H1 (cell line): ENCODE results near the gene RMRP. TPM values are rescaled to one million over a fixed set of nuclear protein-coding genes. Genes with fewer than 3 reads are reported as not detected.

ENCODE experiments used
- ATF3 ChIP-seq: IDR thresholded peaks from 2 replicates; pipeline ENCODE4 v1.6.1; 2011; ENCODE audit warnings: low read depth, mild to moderate bottlenecking, low read length; ENCODE audit not compliant: insufficient read depth
- CHD7 ChIP-seq: fragments of 300-600 bp; sonication (generic); IDR thresholded peaks from 2 replicates; pipeline ENCODE4 v1.7.1; 2012; ENCODE audit warnings: low read length, moderate library complexity, mild to moderate bottlenecking, inconsistent platforms; ENCODE audit not compliant: insufficient replicate concordance
- KDM1A ChIP-seq: fragments of 200-600, 300-600 bp; sonication (generic); IDR thresholded peaks from 2 replicates; pipeline ENCODE4 v1.7.1; 2016; ENCODE audit warnings: mild to moderate bottlenecking, low read length, borderline replicate concordance
- PHF8 ChIP-seq: fragments of 200-600 bp; sonication (generic); conservative IDR thresholded peaks from 2 replicates; pipeline ENCODE4 v1.7.1; 2012; ENCODE audit warnings: low read depth, mild to moderate bottlenecking, inconsistent platforms, low read length, moderate library complexity
- POLR2A ChIP-seq, 2 experiments: IDR thresholded peaks; 1 replicate in 1 of 2; 2 replicates in 1 of 2; pipeline ENCODE4 v1.6.1; 2011; ENCODE audit warnings: low read depth in 2 of 2, low read length in 2 of 2, mild to moderate bottlenecking in 2 of 2; ENCODE audit errors: control extremely low read depth in 1 of 2
- RBBP5 ChIP-seq: IDR thresholded peaks from 2 replicates; pipeline ENCODE4 v1.7.1; 2012; ENCODE audit warnings: low read depth, mild to moderate bottlenecking, inconsistent platforms, low read length, moderate library complexity, borderline replicate concordance
- RXRA ChIP-seq: IDR thresholded peaks from 2 replicates; pipeline ENCODE4 v1.6.1; 2011; ENCODE audit warnings: low read depth, mild to moderate bottlenecking, low read length, moderate library complexity; ENCODE audit not compliant: insufficient read depth
- SIX5 ChIP-seq: IDR thresholded peaks from 2 replicates; pipeline ENCODE4 v1.6.1; 2011; ENCODE audit warnings: mild to moderate bottlenecking, low read depth, low read length
- YY1 ChIP-seq: IDR thresholded peaks from 2 replicates; pipeline ENCODE4 v1.6.1; 2011; ENCODE audit warnings: low read depth, mild to moderate bottlenecking, low read length
- polyA plus RNA-seq, 7 experiments: library from polyadenylated mRNA; depleted of rRNA in 3 of 7; stranded (reverse) in 5 of 7; unstranded in 2 of 7; fragments of >200 nt in 5 of 7; fragments of 200-250 nt in 2 of 7; gene quantifications; 1 replicate in 5 of 7; 2 replicates in 1 of 7; 4 replicates in 1 of 7; pipeline versions ENCODE4 v1.2.1 to v1.2.3, GENCODE V29; 2011 to 2013; ENCODE audit warnings: missing spikeins in 2 of 7, mixed read lengths in 2 of 7
- total RNA-seq: library from RNA; stranded (reverse); fragmentation: NEBNext Ultra II Directional; extraction: Animal tissue kit (Norgen Biotek cat#: 25700); gene quantifications from 2 replicates; pipeline ENCODE4 v1.2.1, GENCODE V29; 2021

RMRP gene
- total and polyA plus RNA-seq, 2 of the 8 experiments (the other 6 are each of a cell fraction or from before 2014, with no cell fraction given), result 169 to 14,987 TPM

DNA sequence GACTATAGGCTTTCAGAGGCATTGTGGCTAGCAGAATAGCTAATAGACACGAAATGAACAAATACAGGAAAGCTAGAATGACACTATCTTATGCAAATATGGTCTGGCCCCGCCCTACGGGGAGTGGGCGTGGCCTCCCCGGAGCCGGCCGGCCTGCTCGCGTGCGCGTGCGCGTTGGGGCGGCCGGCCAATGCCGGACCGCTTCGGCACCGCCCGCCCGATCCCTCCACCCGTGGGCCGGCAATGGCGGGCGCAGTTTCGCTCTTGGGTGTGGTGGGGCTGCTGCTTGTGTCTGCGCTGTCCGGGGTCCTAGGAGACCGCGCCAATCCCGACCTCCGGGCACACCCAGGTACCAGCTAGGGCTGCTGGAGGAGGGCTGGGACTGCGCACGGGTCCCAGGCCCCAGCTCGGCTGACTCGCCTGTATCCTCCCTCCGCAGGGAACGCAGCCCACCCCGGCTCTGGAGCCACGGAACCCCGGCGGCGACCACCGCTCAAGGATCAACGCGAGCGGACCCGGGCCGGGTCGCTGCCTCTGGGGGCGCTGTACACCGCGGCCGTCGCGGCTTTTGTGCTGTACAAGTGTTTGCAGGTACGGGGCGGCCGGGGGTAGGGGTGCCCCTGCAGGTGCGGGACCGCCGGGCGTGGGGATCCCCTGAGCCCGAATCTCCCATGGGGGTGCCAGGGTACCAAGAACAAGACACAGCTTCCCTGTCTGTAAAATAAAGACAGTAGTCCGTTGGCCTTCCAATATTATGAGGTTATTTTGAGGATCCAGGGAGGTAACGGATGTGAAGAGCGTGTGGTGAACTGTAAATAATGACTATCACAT is 533 bp upstream of the RMRP start, which contains the start of gene CCDC107 (continued):
- TF ChIP-seq POLR2A (IDR thresholded peaks at IDR 0.05; ENCODE audit: control extremely low read depth in 1 of 2, low read depth in 2 of 2, low read length in 2 of 2) (peak; percentile 76 to 77), SIX5 (no peak), PHF8 (peak; percentile 95), YY1 (peak; percentile 84), RXRA (no peak), ATF3 (no peak), KDM1A (peak; percentile 37; the same call in 1 of the 2 replicates), RBBP5 (0 out of 2 replicates have a peak, but pooled peaks have one; percentile 84), CHD7 (no peak)
